G401 (cell line): ENCODE measurements around the gene CFAP299. TPM values are rescaled to one million over a fixed set of nuclear protein-coding genes. Genes with fewer than 3 reads are reported as not detected.
A peak's percentile ranks its signal among the peaks of the same experiment; 100 is the strongest.

ENCODE experiments used
- DNase-seq: peaks from one replicate; pipeline ENCODE4 v3.0.0-alpha.2; 2015; ENCODE audit warnings: low spot score
- in situ Hi-C: cut with HindIII; loops from 2 replicates; pipeline ENCODE4 v1.10.0; 2016; ENCODE audit warnings: low sequenced_read_pairs, mixed read lengths
- total RNA-seq: library from RNA; depleted of rRNA; stranded (reverse); fragments of >200 nt; shearing (Covaris generic); gene quantifications from 2 replicates; pipeline ENCODE4 v1.2.3, GENCODE V29; 2014

The CFAP299 gene
- total RNA-seq, 1 experiment from 2014 or later, result 0.14 TPM

DNA sequence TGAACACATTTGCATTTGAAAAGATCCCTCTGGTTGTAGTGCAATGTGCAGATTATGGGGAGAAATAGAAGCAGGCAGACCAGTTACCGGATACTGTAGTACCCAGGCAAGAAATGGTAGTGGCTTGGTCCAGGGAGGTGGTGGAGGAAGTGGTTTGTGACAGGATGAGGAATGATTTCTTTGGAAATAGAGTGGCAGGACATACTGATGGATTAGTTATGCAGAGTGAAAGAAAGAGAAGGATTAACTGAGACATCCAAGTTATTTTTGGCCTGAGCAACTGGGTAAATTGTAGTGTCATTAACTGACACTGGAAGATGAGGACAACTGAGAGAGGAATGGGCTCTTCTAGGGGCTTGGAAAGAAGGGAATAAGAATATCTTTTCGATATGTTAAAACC is 139.7 kb downstream of the CFAP299 start:
- DNase-seq, result no peak
- in situ Hi-C loops, result no loop called here

DNA sequence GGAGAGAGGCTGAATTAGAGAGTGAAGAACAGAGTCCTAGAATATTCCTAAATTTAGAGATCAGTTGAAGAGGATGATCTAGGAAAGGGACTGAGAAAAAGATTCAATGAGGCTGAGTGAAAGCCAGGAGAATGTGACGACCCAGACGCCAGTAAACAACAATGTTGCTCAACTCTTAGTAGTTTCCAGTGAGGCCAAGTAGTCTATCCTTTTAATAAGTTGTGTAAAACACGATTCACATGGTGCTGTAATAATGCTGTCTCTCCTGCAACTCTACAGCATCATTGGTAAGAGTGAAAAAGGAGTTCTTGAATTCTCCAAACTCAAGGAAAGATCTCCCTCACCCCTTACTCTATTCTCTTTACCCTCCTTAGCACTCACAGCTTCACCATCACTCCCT is 140.3 kb downstream of the CFAP299 start:
- no peak for DNase-seq
- in situ Hi-C loops, result no loop called here

DNA sequence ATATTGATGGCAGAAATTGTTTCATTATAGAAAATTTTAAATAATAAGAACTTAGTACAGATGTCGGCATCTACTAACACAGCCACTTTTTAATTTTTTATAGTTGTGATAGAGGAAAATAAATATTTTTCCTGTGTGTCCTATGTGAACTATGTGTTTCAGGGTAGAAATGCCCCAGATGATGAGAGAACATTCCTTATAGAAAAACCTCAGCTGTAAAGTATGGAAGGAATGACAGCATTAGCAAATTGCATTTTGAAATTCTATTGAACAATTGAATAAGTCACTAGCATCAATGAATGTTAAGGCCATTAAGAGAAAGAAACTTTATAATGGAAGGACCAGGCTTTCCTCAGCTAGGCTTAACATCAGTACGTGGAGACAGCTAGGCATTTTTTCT is 149.2 kb downstream of the CFAP299 start:
- in situ Hi-C loops, result no loop called here
- no peak for DNase-seq

DNA sequence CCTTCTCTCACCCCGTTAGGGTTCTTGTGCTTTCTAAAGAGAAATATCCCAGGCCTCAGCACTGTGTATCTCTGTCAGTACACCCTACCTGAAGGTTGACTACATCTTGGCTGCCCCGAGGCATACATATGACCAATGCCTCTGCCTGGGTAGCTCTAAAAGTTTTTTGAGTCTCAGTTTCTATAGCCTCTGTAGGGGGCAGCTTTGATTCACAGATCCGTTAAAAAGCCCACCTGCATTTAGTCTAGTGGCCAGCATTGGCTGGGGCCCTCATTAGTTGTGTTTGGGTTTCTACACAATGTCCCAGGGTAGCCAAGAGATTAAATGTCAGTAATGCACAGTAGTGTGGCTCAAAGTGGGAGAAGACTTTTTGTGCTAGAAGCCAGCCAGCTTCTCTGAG is 151.1 kb downstream of the CFAP299 start:
- in situ Hi-C loops, result no loop called here
- no peak for DNase-seq

DNA sequence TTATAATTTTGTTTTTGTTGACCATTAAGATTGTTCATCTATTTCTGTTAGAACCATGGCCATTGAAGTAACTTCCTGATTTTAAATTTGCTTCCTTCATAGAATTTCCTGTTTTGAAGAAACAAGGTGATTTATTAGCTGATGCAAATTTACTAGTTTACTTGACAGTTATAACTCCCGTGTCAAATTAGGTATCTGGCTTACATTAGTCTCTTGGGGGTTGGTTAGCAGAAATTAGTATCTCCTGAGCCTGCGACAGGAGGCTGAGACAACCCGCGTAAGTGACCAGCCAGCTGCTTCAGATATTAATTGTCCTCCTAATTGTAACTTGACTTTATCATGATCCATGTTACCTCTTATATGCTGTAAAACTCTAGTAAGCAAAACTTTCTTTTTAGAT is 154.3 kb downstream of the CFAP299 start:
- no peak for DNase-seq
- in situ Hi-C loops, result no loop called here

- DNase-seq, result no peak
Observed at GRCh38 chr4:80492761-80493160, 157.2 kb downstream of the CFAP299 start.

GRCh38 chr4:80495865-80496264 is 160.3 kb downstream of the CFAP299 start:
- no peak for DNase-seq
- in situ Hi-C loops, result no loop called here

More at GRCh38 chr4:80492761-80493160, 157.2 kb downstream of the CFAP299 start:
- in situ Hi-C loops, result no loop called here

DNA sequence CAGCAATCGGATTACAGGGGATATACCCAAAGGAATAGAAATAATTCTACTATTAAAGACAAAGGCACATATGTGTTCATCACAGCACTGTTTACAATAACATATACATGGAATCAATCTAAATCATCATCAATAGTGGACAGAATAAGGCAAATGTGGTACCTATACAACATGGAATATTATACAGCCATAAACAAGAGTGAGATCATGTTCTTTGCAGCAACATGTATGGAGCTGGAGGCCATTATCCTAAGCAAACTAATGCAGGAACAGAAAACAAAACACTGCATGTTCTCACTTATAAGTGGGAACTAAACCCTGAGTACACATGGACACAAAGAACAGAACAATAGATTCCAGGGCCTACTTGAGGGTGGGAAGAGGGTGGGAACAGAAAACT is 163.2 kb downstream of the CFAP299 start:
- in situ Hi-C loops, result no loop called here
- no peak for DNase-seq

DNA sequence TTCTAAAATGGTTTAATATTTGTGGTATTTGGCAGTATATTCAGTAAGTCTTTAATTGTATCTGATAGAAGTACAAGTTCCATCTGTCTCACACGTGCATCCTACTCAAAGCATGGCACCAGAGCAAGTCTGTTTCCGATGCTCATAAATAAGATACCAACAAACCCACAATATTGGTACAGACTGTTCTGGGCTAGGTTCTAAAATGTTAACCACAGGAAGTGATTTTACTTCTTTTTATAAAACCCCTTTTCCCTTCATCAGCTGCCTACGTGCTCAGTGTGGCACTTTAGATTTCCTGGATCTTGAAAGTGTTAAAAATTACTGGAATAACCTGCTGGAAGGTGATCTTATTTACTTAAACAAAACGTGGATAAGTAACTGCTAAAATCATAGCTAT is 165.1 kb downstream of the CFAP299 start:
- DNase-seq, result no peak
- in situ Hi-C loops, result no loop called here

DNA sequence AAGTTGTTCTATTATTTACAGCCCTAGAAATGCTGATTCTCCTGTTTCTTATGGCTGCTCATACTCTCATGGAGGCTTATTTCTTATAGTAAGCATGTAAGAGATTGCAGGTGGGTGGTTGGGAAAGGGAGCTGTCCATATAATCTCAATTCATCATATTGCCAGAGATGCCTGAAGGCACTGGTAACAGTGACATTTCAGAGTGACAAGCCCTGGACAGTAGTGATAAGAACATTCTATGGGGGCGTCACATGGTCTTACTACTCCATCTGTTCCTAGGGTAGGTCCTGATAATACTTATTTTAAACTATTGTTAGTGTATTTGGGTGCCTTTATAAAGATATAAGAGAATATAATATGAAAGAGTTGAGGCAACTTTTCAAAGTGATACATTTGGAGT is 171.5 kb downstream of the CFAP299 start:
- in situ Hi-C loops, result no loop called here
- no peak for DNase-seq

- DNase-seq, result no peak
- in situ Hi-C loops, result no loop called here
Observed at GRCh38 chr4:80507507-80507906, 172.0 kb downstream of the CFAP299 start.

- no peak for DNase-seq
- in situ Hi-C loops, result no loop called here
Observed at GRCh38 chr4:80515496-80515895, 180.0 kb downstream of the CFAP299 start.

- in situ Hi-C loops, result no loop called here
- no peak for DNase-seq
Observed at GRCh38 chr4:80521438-80521837, 185.9 kb downstream of the CFAP299 start.

DNA sequence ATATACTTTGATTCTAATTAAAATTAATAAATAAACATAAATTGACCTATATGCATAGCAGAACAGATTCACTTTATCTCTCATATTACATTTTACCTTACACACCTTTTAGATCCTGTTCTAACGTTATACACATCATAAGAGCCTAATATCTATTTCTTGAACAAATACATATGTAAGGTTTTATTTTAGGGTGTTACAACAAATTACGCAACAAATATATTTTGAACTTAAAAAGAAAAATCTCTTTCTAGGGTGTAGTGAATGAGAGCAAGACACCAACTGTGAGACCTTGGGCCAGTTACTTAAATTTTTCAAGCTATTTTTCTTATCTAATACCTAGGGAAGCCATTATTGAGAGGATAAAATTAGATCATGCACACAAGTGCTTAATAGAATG is 191.2 kb downstream of the CFAP299 start:
- in situ Hi-C loops, result no loop called here
- DNase-seq, result no peak

- in situ Hi-C loops, result no loop called here
- DNase-seq, result peak; percentile 70
Observed at GRCh38 chr4:80529026-80529425, 193.5 kb downstream of the CFAP299 start.

GRCh38 chr4:80532674-80533333 is 197.3 kb downstream of the CFAP299 start:
- DNase-seq, result no peak
- in situ Hi-C loops, result no loop called here

DNA sequence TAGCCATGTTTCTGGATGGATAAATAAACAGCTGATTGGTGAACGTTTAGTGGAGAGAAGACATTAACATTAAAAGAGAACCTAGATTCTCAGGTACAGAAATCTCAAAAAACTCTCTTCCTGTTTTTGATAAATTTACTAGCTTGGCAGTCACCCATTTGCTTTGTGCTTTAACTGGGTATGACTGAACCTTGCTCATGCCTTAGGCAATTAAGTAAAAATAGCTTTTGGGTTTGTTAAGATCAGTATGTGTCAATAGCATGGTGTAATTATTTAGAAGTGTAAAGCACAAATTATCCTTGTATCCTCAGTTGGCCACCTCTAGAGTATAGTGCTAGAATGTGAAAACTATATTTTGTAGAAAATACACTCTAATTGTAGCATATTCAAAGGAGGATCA is 200.0 kb downstream of the CFAP299 start:
- in situ Hi-C loops, result no loop called here
- no peak for DNase-seq

DNA sequence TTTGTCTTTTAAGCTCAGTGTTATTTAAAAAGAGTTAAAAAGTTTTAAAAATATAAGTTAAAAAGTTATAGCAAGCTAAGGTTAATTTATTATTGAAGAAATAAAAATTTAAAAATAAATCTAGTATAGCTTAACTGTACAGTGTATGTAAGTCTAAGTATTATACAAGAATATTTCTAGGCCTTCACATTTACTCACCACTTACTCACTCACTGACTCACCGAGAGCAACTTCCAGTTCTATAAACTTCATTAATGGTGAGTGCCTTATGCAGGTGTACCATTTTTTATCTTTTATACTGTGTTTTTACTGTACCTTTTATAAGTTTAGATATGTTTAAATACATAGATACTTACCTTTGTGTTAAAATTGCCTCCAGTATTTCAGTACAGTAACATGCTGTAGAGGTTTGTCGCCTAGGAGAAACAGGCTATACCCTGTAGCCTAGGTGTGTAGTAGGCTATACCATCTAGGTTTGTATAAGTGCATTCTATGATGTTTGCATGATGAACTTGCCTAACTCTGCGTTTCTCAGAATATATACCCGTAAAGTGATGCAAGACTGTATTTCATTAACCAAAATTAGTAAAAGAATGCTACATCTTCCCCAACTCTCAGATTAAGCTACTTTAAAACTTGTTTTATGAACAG is 202.9 kb downstream of the CFAP299 start:
- in situ Hi-C loops, result no loop called here
- DNase-seq, result no peak

DNA sequence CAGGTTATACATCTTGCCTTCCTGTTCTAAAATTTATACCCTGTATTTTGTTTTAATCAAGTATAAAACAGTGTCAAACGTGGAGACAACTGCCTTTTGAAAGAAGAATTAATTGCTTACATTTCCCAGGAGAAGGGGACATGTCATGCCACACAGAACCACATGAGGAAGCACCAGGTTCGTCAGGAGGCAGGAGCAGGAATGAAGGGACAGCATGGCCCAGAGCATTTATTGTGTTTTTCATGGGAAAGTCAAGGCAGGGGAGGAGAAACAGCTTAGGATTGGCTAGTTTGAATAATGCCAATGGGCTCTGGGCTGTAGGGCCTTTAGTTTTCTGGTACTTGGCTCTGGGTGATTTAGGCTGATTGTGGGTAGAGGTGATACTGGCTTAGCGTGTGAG is 203.7 kb downstream of the CFAP299 start:
- in situ Hi-C loops, result no loop called here
- DNase-seq, result no peak

DNA sequence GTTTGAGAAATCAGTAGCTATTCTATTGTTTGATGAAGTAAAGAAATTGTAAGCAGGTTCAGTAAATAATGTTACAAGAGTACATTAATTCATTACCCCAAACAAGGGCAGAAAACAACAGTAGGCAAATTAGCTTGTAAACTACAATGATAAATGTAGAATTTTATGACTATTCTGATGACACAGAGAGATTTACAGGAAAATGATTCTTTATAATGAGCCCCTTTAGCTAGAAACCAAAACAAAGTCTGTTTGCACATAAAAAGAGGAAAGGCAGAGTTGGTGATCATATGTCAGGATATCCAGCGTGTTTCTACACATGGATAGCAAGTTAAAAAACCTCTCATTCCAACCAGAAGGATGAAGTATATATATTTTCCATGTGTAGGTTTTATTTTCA is 204.8 kb downstream of the CFAP299 start:
- in situ Hi-C loops, result no loop called here
- DNase-seq, result no peak

DNA sequence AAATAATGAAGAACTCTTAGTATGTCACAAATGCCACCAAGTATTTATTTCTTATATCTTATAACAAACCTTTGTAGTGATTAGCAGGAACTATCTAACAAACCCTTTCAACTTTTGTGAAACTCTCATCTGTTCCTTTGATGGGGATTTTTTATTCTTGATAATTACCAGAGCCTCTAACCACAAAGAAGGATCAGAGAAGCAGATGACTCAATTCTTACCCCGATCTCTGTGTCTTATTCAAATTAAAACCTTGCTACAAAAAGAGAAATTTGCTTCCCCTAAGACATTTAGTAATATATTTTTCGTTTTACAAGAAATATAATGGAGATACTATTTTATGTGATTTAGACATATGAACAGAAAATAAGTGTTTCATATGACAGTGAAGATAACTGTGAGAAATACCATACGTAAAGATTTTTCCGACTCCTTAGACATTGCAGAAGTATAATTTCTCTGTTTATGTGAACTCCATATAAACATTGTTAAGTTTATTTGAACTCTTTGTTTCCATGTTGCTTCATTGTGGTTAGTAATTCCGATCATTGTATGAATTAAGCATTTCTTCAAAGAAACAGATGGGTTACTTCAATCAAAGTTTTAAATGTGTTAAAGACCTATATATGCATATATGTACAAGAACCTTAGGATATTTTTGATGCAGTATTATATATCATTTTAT is 205.4 kb downstream of the CFAP299 start:
- no peak for DNase-seq
- in situ Hi-C loops, result no loop called here
